ENCODE data around the gene CNPY3.

GRCh38 chr6:42914546-42914945, 14.7 kb upstream of the CNPY3 start:
- TF ChIP-seq CTCF (IDR thresholded peaks at IDR 0.05) (no peak), POLR2A (IDR thresholded peaks at IDR 0.05) (no peak)

All from adrenal gland (tissue), 5 donors.